Vagina (tissue), 2 donors: Measurements from ENCODE around the gene MRPS33.

Source experiments
- CTCF ChIP-seq, 3 experiments: fragments of 450-650 bp in 2 of 3; fragments of 200-600 bp in 1 of 3; sonication (generic) in 1 of 3; IDR thresholded peaks; one replicate each; pipeline ENCODE4 v1.5.1; 2017 to 2019; ENCODE audit warnings: antibody characterized with exemption in 3 of 3, mild to moderate bottlenecking in 2 of 3, moderate library complexity in 2 of 3
- POLR2A ChIP-seq, 2 donors: fragments of 450-650 bp; IDR thresholded peaks; one replicate each; pipeline ENCODE4 v1.6.1; 2017; ENCODE audit warnings: antibody characterized with exemption in 2 of 2, mild to moderate bottlenecking in 2 of 2, moderate library complexity in 2 of 2
- POLR2AphosphoS5 ChIP-seq, 2 donors: sonication (generic); formaldehyde crosslinking; IDR thresholded peaks; one replicate each; pipeline ENCODE4 v1.9.0; 2017; ENCODE audit warnings: antibody characterized with exemption in 2 of 2, mild to moderate bottlenecking in 2 of 2, low read depth in 1 of 2; ENCODE audit not compliant: insufficient read depth in 1 of 2

- TF ChIP-seq CTCF (IDR thresholded peaks at IDR 0.05) (no peak), POLR2AphosphoS5 (IDR thresholded peaks at IDR 0.05; ENCODE audit: insufficient read depth in 1 of 2, low read depth in 1 of 2) (no peak), POLR2A (IDR thresholded peaks at IDR 0.05) (no peak)
These were observed 41.6 kb downstream of the MRPS33 start for GRCh38 chr7:140972876-140973829.
